GM08714 (cell line): Measurements from ENCODE around the gene C11orf24.
A peak's percentile ranks its signal among the peaks of the same experiment; 100 is the strongest.

Source experiments
- H3K4me3 ChIP-seq: fragments of 200-500 bp; sonication (Bioruptor generic); 2 replicates; pipeline ENCODE4 v1.5.1; 2014; ENCODE audit warnings: mild to moderate bottlenecking, low read length, inconsistent platforms
- ZNF274 ChIP-seq: IDR thresholded peaks from 2 replicates; pipeline ENCODE4 v1.6.1; 2012; ENCODE audit warnings: mild to moderate bottlenecking, low read depth, low read length

Gene C11orf24

GRCh38 chr11:68215524-68216170 lies 56.1 kb downstream of the C11orf24 start:
- TF ChIP-seq ZNF274 = no peak
- no peak overlapping the region for H3K4me3 ChIP-seq

GRCh38 chr11:68215087-68215445 lies 56.7 kb downstream of the C11orf24 start:
- no peak overlapping the region for H3K4me3 ChIP-seq
- TF ChIP-seq ZNF274 = no peak

GRCh38 chr11:68214173-68215086 lies 57.3 kb downstream of the C11orf24 start:
- H3K4me3 ChIP-seq = peak overlapping the region; percentile 87; the same call in 1 of the 2 replicates
- no peak for TF ChIP-seq ZNF274

- H3K4me3 ChIP-seq = peak overlapping the region; percentile 87; the same call in 1 of the 2 replicates
- no peak for TF ChIP-seq ZNF274
Observed at GRCh38 chr11:68213555-68214172, 58.1 kb downstream of the C11orf24 start.

GRCh38 chr11:68213135-68213515 lies 58.6 kb downstream of the C11orf24 start, which contains the start of gene KMT5B:
Gene KMT5B, minus strand, starts transcription at chr11:68213296. Its CDS starts 23,220 bp downstream, at chr11:68190076.
- TF ChIP-seq ZNF274 = no peak
- H3K4me3 ChIP-seq = peak within 1 kb of the TSS; percentile 87

- peak overlapping the region; percentile 86 for H3K4me3 ChIP-seq
- no peak for TF ChIP-seq ZNF274
Observed at GRCh38 chr11:68212421-68213134, 59.2 kb downstream of the C11orf24 start.

GRCh38 chr11:68211546-68211945 lies 60.2 kb downstream of the C11orf24 start:
- peak overlapping the region; percentile 86 for H3K4me3 ChIP-seq
- TF ChIP-seq ZNF274 = no peak
